Skin epidermis (tissue), 12 donors: ENCODE results near the gene OXLD1.

Source experiments
- H3K27ac ChIP-seq, 21 experiments: fragments of 200-600 bp; sonication (generic) in 11 of 21; one replicate each; pipeline ENCODE4 v1.5.0; 2020; ENCODE audit warnings: mild to moderate bottlenecking in 3 of 21, inconsistent platforms in 2 of 21, moderate library complexity in 2 of 21
- H3K4me3 ChIP-seq, 7 experiments: fragments of 200-600 bp; sonication (generic) in 2 of 7; one replicate each; pipeline ENCODE4 v1.5.0; 2020; ENCODE audit warnings: inconsistent platforms in 2 of 7, mild to moderate bottlenecking in 2 of 7, moderate library complexity in 1 of 7

Gene OXLD1

GRCh38 chr17:81703747-81704654 lies 37.6 kb upstream of the OXLD1 start:
- H3K27ac ChIP-seq, result peak overlapping the region; percentile 57 to 99 (median 96)

GRCh38 chr17:81702934-81703746 lies 36.7 kb upstream of the OXLD1 start, which contains the start of gene MRPL12:
MRPL12 (plus strand) TSS chr17:81703367; CDS start chr17:81703502, 135 bp downstream.
- Histone ChIP-seq H3K4me3 (peak within 1 kb of the TSS; percentile 67 to 97 (median 90)), H3K27ac (peak within 1 kb of the TSS; percentile 65 to 99 (median 96))

More at GRCh38 chr17:81703747-81704654, 37.6 kb upstream of the OXLD1 start:
- H3K4me3 ChIP-seq, result peak overlapping the region; percentile 67 to 97 (median 90)

- H3K27ac ChIP-seq, result peak overlapping the region in 6 of 21 experiments; percentile 12 to 98 (median 96)
- peak overlapping the region in 4 of 7 experiments; percentile 4 to 96 (median 84) for H3K4me3 ChIP-seq
These were observed 35.1 kb upstream of the OXLD1 start for GRCh38 chr17:81701288-81702071.

- H3K4me3 ChIP-seq, result no peak overlapping the region
- no peak overlapping the region for H3K27ac ChIP-seq
These were observed 34.2 kb upstream of the OXLD1 start for GRCh38 chr17:81700353-81701287.

- H3K27ac ChIP-seq, result no peak overlapping the region
These were observed 31.0 kb upstream of the OXLD1 start for GRCh38 chr17:81697261-81698044.

GRCh38 chr17:81696218-81696941 lies 30.0 kb upstream of the OXLD1 start:
- no peak overlapping the region for H3K27ac ChIP-seq
- H3K4me3 ChIP-seq, result no peak overlapping the region

More at GRCh38 chr17:81697261-81698044, 31.0 kb upstream of the OXLD1 start:
- no peak overlapping the region for H3K4me3 ChIP-seq

- Histone ChIP-seq H3K4me3 (no peak overlapping the region), H3K27ac (no peak overlapping the region)
These were observed 29.4 kb upstream of the OXLD1 start for GRCh38 chr17:81695801-81696200.

- Histone ChIP-seq H3K27ac (no peak overlapping the region), H3K4me3 (no peak overlapping the region)
These were observed 28.8 kb upstream of the OXLD1 start for GRCh38 chr17:81695211-81695610.

- Histone ChIP-seq H3K4me3 (no peak overlapping the region), H3K27ac (no peak overlapping the region)
These were observed 28.4 kb upstream of the OXLD1 start for GRCh38 chr17:81694810-81695209.

- no peak overlapping the region for H3K27ac ChIP-seq
These were observed 27.3 kb upstream of the OXLD1 start for GRCh38 chr17:81693509-81694210.

GRCh38 chr17:81691608-81692007 lies 25.2 kb upstream of the OXLD1 start:
- H3K27ac ChIP-seq, result no peak overlapping the region
- no peak overlapping the region for H3K4me3 ChIP-seq

More at GRCh38 chr17:81693509-81694210, 27.3 kb upstream of the OXLD1 start:
- H3K4me3 ChIP-seq, result no peak overlapping the region

GRCh38 chr17:81691196-81691595 lies 24.8 kb upstream of the OXLD1 start:
- Histone ChIP-seq H3K4me3 (no peak overlapping the region), H3K27ac (no peak overlapping the region)

GRCh38 chr17:81690549-81690948 lies 24.1 kb upstream of the OXLD1 start:
- Histone ChIP-seq H3K4me3 (no peak overlapping the region), H3K27ac (no peak overlapping the region)

- Histone ChIP-seq H3K4me3 (no peak overlapping the region), H3K27ac (no peak overlapping the region)
These were observed 23.7 kb upstream of the OXLD1 start for GRCh38 chr17:81690066-81690465.

- H3K4me3 ChIP-seq, result no peak overlapping the region
- peak overlapping the region in 3 of 21 experiments; percentile 10 to 25 (median 19) for H3K27ac ChIP-seq
These were observed 22.2 kb upstream of the OXLD1 start for GRCh38 chr17:81688616-81689015.

GRCh38 chr17:81687770-81688541 lies 21.6 kb upstream of the OXLD1 start:
- Histone ChIP-seq H3K4me3 (no peak overlapping the region), H3K27ac (peak overlapping the region in 2 of 21 experiments; percentile 11 to 19)
